GM10266 (cell line): ENCODE data around the gene SMYD1.
A peak's percentile ranks its signal among the peaks of the same experiment; 100 is the strongest.

Source experiments
- DNase-seq: peaks from one replicate; pipeline ENCODE4 v3.0.0; 2012; ENCODE audit errors: extremely low spot score
- CTCF ChIP-seq: IDR thresholded peaks from 2 replicates; pipeline ENCODE4 v1.5.1; 2012; ENCODE audit warnings: mild to moderate bottlenecking, low read depth; ENCODE audit not compliant: control insufficient read depth, insufficient read depth; ENCODE audit errors: missing control alignments

The SMYD1 gene

GRCh38 chr2:88057437-88057844 is 10.2 kb upstream of the SMYD1 start:
- TF ChIP-seq CTCF: no peak
- DNase-seq: no peak

DNA sequence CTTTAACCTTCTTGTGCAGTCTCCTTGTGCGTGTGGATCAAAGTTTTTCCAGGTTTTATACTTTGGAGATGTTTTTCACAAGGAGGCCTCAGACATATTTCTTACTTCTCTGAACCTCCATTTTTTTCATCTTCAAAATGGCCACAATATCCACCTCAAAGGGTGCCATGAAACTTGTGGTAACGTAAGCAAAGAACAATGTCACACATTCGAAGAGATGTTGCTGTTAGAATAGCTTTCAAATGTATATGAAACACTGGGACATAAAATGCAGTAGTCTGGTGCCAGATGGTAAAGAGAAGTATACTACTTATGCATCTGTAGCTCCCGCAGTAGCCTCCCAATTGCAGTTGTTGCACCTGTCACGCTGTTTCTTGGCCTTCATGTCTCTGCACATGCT is 9.4 kb upstream of the SMYD1 start:
- no peak for DNase-seq
- no peak for TF ChIP-seq CTCF

GRCh38 chr2:88059979-88060906 is 7.4 kb upstream of the SMYD1 start:
- DNase-seq: peak; percentile 76
- peak; percentile 70 for TF ChIP-seq CTCF

GRCh38 chr2:88060907-88061275 is 6.7 kb upstream of the SMYD1 start:
- TF ChIP-seq CTCF: no peak
- DNase-seq: no peak

DNA sequence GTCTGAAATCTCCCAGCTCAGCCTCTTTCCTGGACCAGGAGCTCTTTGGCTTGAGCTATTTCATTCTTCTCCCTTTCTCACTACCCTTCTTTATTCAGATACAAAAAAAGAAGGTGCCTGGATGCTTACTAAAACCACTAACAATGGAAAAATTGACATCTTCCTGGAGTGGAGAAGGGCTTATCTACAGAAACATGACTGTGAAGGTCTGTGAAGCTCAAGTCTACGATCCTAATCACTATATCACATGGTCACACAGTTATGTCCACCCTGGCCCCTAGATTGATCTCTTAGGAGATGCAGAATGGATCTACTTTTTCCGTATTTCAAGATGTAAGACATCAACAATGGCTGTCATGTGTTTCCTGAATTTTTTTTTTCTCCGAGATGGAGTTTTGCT is 6.3 kb upstream of the SMYD1 start:
- no peak for TF ChIP-seq CTCF
- DNase-seq: no peak

DNA sequence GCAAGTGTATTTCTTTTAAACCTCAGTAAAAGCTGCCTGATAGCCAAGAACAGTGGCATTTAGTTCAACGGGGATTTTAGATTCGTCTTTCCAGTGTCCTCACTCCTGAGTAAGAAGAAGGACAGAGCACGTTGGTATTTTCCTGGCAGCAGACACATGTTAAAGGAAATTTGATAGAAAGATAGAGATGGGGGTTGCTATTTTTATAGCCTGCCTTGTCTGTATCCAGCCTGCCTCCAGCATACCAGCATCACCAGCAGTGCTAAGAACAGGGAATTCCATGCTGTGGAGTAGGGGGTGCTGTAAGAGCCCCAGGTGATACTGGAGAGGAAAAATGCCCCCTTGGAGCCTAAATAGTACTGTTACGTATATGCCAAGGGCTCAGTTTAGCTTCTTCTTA is 1.1 kb upstream of the SMYD1 start:
- TF ChIP-seq CTCF: no peak
- DNase-seq: no peak

- TF ChIP-seq CTCF: no peak
Observed at GRCh38 chr2:88067189-88067588, 436 bp upstream of the SMYD1 start.

More at GRCh38 chr2:88067189-88067588, 436 bp upstream of the SMYD1 start:
- no peak for DNase-seq
